A549 treated with ZK216348 at 1 μM for 4 hours (cell line): ENCODE measurements around the gene MTCL1. TPM values are rescaled to one million over a fixed set of nuclear protein-coding genes. Genes with fewer than 3 reads are reported as not detected.

ENCODE experiments used
- total RNA-seq: library from RNA; stranded (reverse); fragments of 200-300 nt; extraction: Qiagen RNA extraction; gene quantifications from 5 replicates; pipeline ENCODE4 v1.2.3, GENCODE V29; 2022; ENCODE audit warnings: low read depth

MTCL1 gene
- 50.4 to 73.7 TPM (median 61.9 TPM) in 5 replicates for total RNA-seq

DNA sequence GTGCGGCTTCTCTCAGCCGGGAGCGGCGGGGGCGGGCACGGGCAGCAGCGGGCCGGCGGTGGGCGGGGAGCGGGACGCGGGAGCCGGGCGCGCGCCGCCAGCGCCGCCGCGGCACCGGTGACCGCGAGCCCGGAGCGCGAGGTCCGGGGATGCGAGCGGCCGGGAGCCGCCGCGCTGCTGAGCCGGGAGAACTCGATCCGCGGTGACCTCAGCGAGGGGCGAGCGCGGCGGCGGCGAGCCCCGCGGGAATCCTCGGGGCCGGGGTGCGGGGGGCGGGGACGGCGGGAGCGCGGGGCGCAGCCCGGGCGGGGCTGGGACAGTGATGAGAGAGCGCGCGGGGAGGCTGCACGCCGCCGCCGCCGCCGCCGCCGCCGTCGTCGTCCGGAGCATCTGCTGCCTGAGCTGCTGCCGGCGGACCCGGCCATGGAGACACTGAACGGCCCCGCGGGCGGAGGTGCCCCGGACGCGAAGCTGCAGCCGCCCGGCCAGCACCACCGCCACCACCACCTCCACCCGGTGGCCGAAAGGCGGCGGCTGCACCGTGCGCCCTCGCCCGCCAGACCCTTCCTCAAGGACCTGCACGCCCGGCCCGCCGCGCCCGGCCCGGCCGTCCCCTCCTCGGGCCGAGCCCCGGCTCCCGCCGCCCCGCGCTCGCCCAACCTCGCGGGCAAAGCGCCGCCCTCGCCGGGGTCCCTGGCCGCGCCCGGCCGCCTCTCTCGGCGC is at the start of gene MTCL1:
Gene MTCL1, plus strand, starts transcription at position 319 of the 723 bp plus-strand sequence. Its CDS starts 105 bp downstream, at position 424.

Other genes starting within 250 kb of the MTCL1 start
- gene RAB12, start 96.1 kb upstream of the MTCL1 start, total RNA-seq = 18.5 to 45.4 TPM (median 25.6 TPM) in 5 replicates